ENCODE results near the gene OPN1LW. TPM values are rescaled to one million over a fixed set of nuclear protein-coding genes. Genes with fewer than 3 reads are reported as not detected.

Gene OPN1LW
- total RNA-seq, 2 donors from 2014 or later, result not detected

GRCh38 chrX:154120567-154120966 is 23.5 kb upstream of the OPN1LW start:
- Mint-ChIP-seq H3K27ac (no peak overlapping the region), H3K4me3 (no peak overlapping the region), H3K36me3 (ENCODE audit: low read depth) (no peaks in the 10 kb centered on the region), H3K27me3 (no peaks in the 10 kb centered on the region), H3K4me1 (peaks cover 9% of the 10 kb centered on the region)
- DNase-seq (no peak), ATAC-seq (no peak)
- no peaks in the 10 kb centered on the region for H3K9me3 ChIP-seq (ENCODE audit: control insufficient read depth, low read length, poor library complexity, severe bottlenecking)

GRCh38 chrX:154121207-154121606 is 22.8 kb upstream of the OPN1LW start:
- H3K9me3 ChIP-seq (ENCODE audit: control insufficient read depth, low read length, poor library complexity, severe bottlenecking), result no peaks in the 10 kb centered on the region
- no peak for DNase-seq
- no peak overlapping the region for H3K4me3 Mint-ChIP-seq
- H3K27ac Mint-ChIP-seq, result peak overlapping the region; percentile 72
- H3K27me3 Mint-ChIP-seq, result no peaks in the 10 kb centered on the region
- ATAC-seq, result no peak
- H3K4me1 Mint-ChIP-seq, result peaks cover 11% of the 10 kb centered on the region
- H3K36me3 Mint-ChIP-seq (ENCODE audit: low read depth), result no peaks in the 10 kb centered on the region

- Mint-ChIP-seq H3K36me3 (ENCODE audit: low read depth) (no peaks in the 10 kb centered on the region), H3K4me3 (peak overlapping the region; percentile 28), H3K27ac (peak overlapping the region; percentile 72), H3K27me3 (no peaks in the 10 kb centered on the region), H3K4me1 (peaks cover 9% of the 10 kb centered on the region)
- DNase-seq (no peak), ATAC-seq (no peak)
- H3K9me3 ChIP-seq (ENCODE audit: control insufficient read depth, low read length, poor library complexity, severe bottlenecking), result no peaks in the 10 kb centered on the region
Observed at GRCh38 chrX:154121961-154122360, 22.1 kb upstream of the OPN1LW start.

GRCh38 chrX:154123241-154124219 is 20.5 kb upstream of the OPN1LW start:
- Mint-ChIP-seq H3K27me3 (no peaks in the 10 kb centered on the region), H3K4me1 (peaks cover 9% of the 10 kb centered on the region), H3K4me3 (peak overlapping the region; percentile 49), H3K36me3 (ENCODE audit: low read depth) (no peaks in the 10 kb centered on the region), H3K27ac (peak overlapping the region; percentile 66)
- H3K9me3 ChIP-seq (ENCODE audit: control insufficient read depth, low read length, poor library complexity, severe bottlenecking), result no peaks in the 10 kb centered on the region
- ATAC-seq (peak; percentile 94), DNase-seq (peak in 1 of 3 donors; percentile 10)

- peaks cover 9% of the 10 kb centered on the region for H3K4me1 Mint-ChIP-seq
- H3K4me3 Mint-ChIP-seq, result no peak overlapping the region
- no peaks in the 10 kb centered on the region for H3K36me3 Mint-ChIP-seq (ENCODE audit: low read depth)
- H3K27ac Mint-ChIP-seq, result no peak overlapping the region
- no peaks in the 10 kb centered on the region for H3K27me3 Mint-ChIP-seq
- ATAC-seq (no peak), DNase-seq (no peak)
- no peaks in the 10 kb centered on the region for H3K9me3 ChIP-seq (ENCODE audit: control insufficient read depth, low read length, poor library complexity, severe bottlenecking)
Observed at GRCh38 chrX:154125391-154126040, 18.5 kb upstream of the OPN1LW start.

- Mint-ChIP-seq H3K36me3 (ENCODE audit: low read depth) (no peaks in the 10 kb centered on the region), H3K4me1 (peaks cover 9% of the 10 kb centered on the region), H3K27me3 (no peaks in the 10 kb centered on the region), H3K4me3 (no peak overlapping the region), H3K27ac (peak overlapping the region; percentile 63)
- H3K9me3 ChIP-seq (ENCODE audit: control insufficient read depth, low read length, poor library complexity, severe bottlenecking), result no peaks in the 10 kb centered on the region
- DNase-seq (no peak), ATAC-seq (no peak)
Observed at GRCh38 chrX:154126101-154126500, 17.9 kb upstream of the OPN1LW start.

GRCh38 chrX:154131955-154132354 is 12.1 kb upstream of the OPN1LW start:
- DNase-seq, result no peak
- no peak for ATAC-seq
- no peaks in the 10 kb centered on the region for H3K9me3 ChIP-seq (ENCODE audit: control insufficient read depth, low read length, poor library complexity, severe bottlenecking)
- Mint-ChIP-seq H3K4me1 (peaks cover 7% of the 10 kb centered on the region), H3K27me3 (no peaks in the 10 kb centered on the region), H3K27ac (no peak overlapping the region), H3K36me3 (ENCODE audit: low read depth) (no peaks in the 10 kb centered on the region), H3K4me3 (no peak overlapping the region)

- Mint-ChIP-seq H3K27ac (no peak overlapping the region), H3K36me3 (ENCODE audit: low read depth) (no peaks in the 10 kb centered on the region), H3K4me1 (peaks cover 10% of the 10 kb centered on the region), H3K4me3 (no peak overlapping the region), H3K27me3 (no peaks in the 10 kb centered on the region)
- H3K9me3 ChIP-seq (ENCODE audit: control insufficient read depth, low read length, poor library complexity, severe bottlenecking), result no peaks in the 10 kb centered on the region
- no peak for ATAC-seq
- DNase-seq, result no peak
Observed at GRCh38 chrX:154132366-154132765, 11.7 kb upstream of the OPN1LW start.

- H3K36me3 Mint-ChIP-seq (ENCODE audit: low read depth), result no peaks in the 10 kb centered on the region
- DNase-seq, result no peak
- H3K9me3 ChIP-seq (ENCODE audit: control insufficient read depth, low read length, poor library complexity, severe bottlenecking), result no peaks in the 10 kb centered on the region
- peaks cover 13% of the 10 kb centered on the region for H3K4me1 Mint-ChIP-seq
- ATAC-seq, result peak; percentile 75
- H3K27ac Mint-ChIP-seq, result peak overlapping the region; percentile 94
- peak overlapping the region; percentile 85 for H3K4me3 Mint-ChIP-seq
- no peaks in the 10 kb centered on the region for H3K27me3 Mint-ChIP-seq
Observed at GRCh38 chrX:154135458-154136229, 8.4 kb upstream of the OPN1LW start.

- no peaks in the 10 kb centered on the region for H3K9me3 ChIP-seq (ENCODE audit: control insufficient read depth, low read length, poor library complexity, severe bottlenecking)
- no peaks in the 10 kb centered on the region for H3K27me3 Mint-ChIP-seq
Observed at GRCh38 chrX:154136627-154137161, 7.3 kb upstream of the OPN1LW start.

GRCh38 chrX:154138857-154139256 is 5.2 kb upstream of the OPN1LW start:
- Mint-ChIP-seq H3K4me3 (no peak overlapping the region), H3K27ac (peak overlapping the region; percentile 81), H3K36me3 (ENCODE audit: low read depth) (no peaks in the 10 kb centered on the region), H3K27me3 (no peaks in the 10 kb centered on the region), H3K4me1 (peaks cover 13% of the 10 kb centered on the region)
- no peak for DNase-seq
- ATAC-seq, result no peak
- no peaks in the 10 kb centered on the region for H3K9me3 ChIP-seq (ENCODE audit: control insufficient read depth, low read length, poor library complexity, severe bottlenecking)

More at GRCh38 chrX:154136627-154137161, 7.3 kb upstream of the OPN1LW start:
- peak; percentile 58 to 66 (median 65) for DNase-seq
- ATAC-seq, result peak; percentile 61
- H3K4me3 Mint-ChIP-seq, result peak overlapping the region; percentile 85
- H3K4me1 Mint-ChIP-seq, result peaks cover 13% of the 10 kb centered on the region
- peak overlapping the region; percentile 94 for H3K27ac Mint-ChIP-seq
- no peaks in the 10 kb centered on the region for H3K36me3 Mint-ChIP-seq (ENCODE audit: low read depth)

GRCh38 chrX:154140206-154140605 is 3.8 kb upstream of the OPN1LW start:
- ATAC-seq (no peak), DNase-seq (no peak)
- no peaks in the 10 kb centered on the region for H3K9me3 ChIP-seq (ENCODE audit: control insufficient read depth, low read length, poor library complexity, severe bottlenecking)
- no peaks in the 10 kb centered on the region for H3K36me3 Mint-ChIP-seq (ENCODE audit: low read depth)
- H3K27me3 Mint-ChIP-seq, result no peaks in the 10 kb centered on the region
- no peak overlapping the region for H3K27ac Mint-ChIP-seq
- H3K4me3 Mint-ChIP-seq, result no peak overlapping the region
- peaks cover 13% of the 10 kb centered on the region for H3K4me1 Mint-ChIP-seq

- no peaks in the 10 kb centered on the region for H3K9me3 ChIP-seq (ENCODE audit: control insufficient read depth, low read length, poor library complexity, severe bottlenecking)
- peaks cover 10% of the 10 kb centered on the region for H3K4me1 Mint-ChIP-seq
- H3K36me3 Mint-ChIP-seq (ENCODE audit: low read depth), result no peaks in the 10 kb centered on the region
- ATAC-seq, result no peak
- no peak overlapping the region for H3K27ac Mint-ChIP-seq
- no peaks in the 10 kb centered on the region for H3K27me3 Mint-ChIP-seq
- no peak for DNase-seq
- no peak overlapping the region for H3K4me3 Mint-ChIP-seq
Observed at GRCh38 chrX:154140742-154141141, 3.3 kb upstream of the OPN1LW start.
